AG09309 (cell line): ENCODE data around the gene DSTN.

Experiments
- DNase-seq: peaks from one replicate; pipeline ENCODE4 v3.0.0-alpha.2; 2010; ENCODE audit warnings: low read depth
- H3K4me3 ChIP-seq: 2 replicates; pipeline ENCODE4 v1.5.1; 2011; ENCODE audit warnings: mild to moderate bottlenecking, low read depth, low read length, moderate library complexity; ENCODE audit not compliant: control insufficient read depth
- TF ChIP-seq, protein P1 (sequence below): IDR thresholded peaks from 2 replicates; pipeline ENCODE4 v1.5.1; 2011; ENCODE audit warnings: mild to moderate bottlenecking, low read depth, low read length, inconsistent platforms; ENCODE audit not compliant: insufficient read depth, control insufficient read depth; ENCODE audit errors: missing control alignments

Gene DSTN

DNA sequence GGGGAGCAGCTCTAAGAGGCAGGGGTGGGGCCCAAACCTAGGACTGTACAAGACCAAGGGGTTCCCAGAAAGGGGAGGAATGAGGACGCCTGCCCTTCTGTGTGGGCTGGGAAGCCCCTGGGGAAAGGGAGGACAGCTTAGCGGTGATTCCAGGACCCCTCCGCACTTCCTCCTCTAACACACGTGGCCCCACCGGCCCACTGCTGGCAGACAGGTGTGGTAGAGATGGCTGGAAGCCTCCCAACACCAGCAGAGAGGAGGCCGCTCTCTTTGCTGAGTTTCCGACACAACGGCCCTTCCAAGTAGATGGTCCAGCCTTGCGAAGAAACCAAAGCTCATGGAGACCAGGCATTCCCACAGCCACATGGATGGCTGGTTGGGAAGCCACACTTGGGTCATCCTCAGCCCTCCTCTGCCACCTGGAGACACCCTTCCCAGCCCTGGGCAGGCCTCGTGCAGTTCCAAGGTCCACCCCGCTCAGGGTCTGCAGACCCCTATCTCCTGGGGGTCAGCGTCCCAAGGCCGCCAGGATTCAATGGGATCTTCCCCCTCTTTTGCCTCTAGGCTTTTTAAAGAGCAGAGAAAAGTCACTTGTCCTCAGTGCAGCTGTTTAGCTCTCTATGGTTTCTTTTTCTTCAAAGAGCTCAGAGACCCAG, 68.2 kb downstream of the DSTN start:
- DNase-seq, result no peak
- H3K4me3 ChIP-seq, result no peak overlapping the region
- TF ChIP-seq, protein P1, sequence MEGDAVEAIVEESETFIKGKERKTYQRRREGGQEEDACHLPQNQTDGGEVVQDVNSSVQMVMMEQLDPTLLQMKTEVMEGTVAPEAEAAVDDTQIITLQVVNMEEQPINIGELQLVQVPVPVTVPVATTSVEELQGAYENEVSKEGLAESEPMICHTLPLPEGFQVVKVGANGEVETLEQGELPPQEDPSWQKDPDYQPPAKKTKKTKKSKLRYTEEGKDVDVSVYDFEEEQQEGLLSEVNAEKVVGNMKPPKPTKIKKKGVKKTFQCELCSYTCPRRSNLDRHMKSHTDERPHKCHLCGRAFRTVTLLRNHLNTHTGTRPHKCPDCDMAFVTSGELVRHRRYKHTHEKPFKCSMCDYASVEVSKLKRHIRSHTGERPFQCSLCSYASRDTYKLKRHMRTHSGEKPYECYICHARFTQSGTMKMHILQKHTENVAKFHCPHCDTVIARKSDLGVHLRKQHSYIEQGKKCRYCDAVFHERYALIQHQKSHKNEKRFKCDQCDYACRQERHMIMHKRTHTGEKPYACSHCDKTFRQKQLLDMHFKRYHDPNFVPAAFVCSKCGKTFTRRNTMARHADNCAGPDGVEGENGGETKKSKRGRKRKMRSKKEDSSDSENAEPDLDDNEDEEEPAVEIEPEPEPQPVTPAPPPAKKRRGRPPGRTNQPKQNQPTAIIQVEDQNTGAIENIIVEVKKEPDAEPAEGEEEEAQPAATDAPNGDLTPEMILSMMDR, result no peak

DNA sequence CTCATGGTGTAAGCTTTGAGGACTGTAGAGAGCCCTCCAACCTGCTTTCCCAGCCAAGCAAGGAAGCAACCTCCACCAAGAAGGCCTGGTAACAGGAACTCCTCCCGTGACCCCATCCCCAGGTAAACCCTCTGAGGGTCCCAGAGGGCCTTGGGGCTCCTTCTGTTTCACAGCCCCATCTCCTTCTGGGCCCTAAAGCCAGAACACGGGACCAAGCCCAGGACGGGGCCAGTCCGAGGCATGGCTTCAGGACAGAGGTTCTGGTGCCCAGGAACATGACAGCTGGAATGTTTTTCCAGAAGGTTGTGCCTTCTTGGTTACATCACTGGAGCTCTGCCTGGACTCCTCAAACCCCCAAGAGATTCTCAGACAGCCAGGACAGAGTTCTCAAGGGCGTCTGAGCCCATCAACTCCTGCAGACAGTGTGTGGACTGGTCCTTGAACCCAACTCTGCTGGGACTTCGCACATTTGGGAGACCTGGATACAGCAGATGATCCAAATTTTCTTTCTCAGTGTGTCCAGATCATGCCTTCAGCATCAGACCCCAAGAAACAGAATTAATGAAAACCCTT, 69.0 kb downstream of the DSTN start:
- H3K4me3 ChIP-seq, result no peak overlapping the region
- TF ChIP-seq, protein P1, result no peak
- DNase-seq, result no peak

DNA sequence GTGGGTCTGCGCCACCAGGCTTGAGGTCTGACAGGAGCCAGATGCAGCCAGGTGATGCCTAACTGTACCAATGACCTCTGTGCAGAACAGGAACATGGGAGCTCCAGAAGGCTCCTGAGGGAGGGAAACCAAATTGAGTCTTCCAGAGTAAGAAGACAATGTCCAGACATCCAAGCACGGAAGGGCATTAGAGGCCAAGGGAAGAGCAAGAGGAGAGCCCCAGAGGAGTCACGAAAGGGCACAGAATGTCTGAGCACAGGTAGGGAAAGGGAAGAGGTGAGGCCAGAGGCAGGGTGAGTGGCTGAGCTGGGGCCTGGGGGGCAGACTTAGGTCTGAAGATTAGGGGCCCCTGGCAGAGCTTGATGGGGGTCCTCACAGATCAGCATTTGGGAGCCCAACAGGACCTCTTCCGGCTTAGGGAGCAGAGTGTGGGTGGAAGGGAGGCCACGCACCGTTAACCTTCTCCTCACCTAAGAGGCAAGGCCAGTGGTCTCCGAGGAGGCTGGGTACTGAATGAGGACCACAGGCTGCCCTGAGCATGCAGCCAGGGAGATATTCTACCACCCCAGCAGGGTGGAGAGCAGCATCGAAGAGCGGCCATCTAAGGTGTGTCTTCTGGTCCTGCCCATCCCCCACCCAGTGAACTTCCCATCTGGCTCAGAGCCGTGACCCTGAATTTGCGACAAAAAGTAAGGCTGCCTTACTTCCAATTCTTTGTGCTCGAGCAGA, 70.4 kb downstream of the DSTN start:
- DNase-seq, result no peak
- TF ChIP-seq, protein P1, result no peak

DNA sequence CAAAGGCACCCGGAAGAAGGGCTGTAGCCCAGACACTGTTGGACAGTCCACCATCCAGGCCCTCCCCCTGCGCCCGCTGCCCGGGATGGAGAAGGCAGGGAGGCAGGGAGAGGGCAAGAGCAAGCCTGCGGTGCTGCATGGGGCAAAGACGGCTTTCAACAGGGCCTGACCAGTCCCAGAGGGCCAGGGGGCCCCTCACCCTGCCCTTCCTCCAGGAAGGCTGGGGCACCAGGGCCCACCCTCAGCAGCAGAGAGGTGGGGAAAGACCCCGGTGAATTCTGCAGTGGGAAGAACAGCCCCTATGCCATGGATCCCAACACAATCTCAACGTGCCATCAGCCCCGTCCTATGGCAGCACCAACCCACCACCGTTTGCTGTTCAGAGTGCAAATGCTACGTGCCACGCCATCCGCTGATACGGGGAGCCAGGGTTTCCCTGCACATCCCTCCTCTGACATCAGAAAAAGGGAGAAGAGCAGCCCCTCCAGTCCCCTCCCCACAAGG, 71.1 kb downstream of the DSTN start:
- no peak for DNase-seq
- H3K4me3 ChIP-seq, result no peak overlapping the region
- TF ChIP-seq, protein P1, result no peak

More for the DNA sequence above, 70.4 kb downstream of the DSTN start:
- H3K4me3 ChIP-seq, result no peak overlapping the region

DNA sequence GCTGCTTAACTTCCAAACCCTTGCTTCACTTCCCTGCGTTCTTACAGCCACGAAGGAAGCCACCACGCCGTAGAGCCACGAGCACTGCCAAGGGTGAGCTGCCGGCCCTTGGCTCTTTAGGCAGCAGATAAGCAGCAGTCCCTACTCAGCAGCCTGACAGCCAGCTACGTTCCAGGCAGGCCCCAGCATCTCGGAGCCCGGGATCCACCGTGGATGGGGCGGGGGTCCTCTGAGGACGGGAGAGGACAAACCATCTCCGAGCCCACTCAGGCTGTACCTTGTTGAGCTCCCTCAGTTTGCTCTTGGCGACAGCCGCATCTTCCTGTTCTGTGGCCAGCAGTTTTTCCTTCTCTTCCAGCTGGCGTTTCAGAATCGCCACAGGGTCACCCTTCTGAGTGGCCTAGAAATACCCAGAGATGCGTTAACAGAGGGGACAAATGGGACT, 71.7 kb downstream of the DSTN start:
- no peak overlapping the region for H3K4me3 ChIP-seq
- no peak for DNase-seq
- TF ChIP-seq, protein P1, result no peak

DNA sequence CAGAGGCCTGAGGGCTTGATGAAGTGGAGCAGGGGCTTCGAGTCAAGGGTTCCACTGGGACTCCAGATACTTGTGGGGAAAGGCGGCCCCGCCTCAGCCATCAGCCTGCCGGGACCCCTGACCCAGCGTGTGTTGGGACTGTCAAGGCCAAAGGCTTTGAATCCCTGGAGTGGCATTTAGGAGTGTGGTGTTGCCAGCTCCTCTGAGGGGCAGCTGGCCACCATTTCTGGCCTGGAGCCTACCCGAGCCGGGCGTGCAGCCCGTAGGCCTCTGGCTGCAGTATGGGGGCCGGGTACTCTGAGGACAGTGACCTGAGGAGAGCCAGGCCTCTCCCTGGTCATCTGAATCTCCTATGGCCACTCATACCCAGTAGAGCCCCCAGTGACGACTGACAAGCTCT, 72.1 kb downstream of the DSTN start:
- no peak overlapping the region for H3K4me3 ChIP-seq
- TF ChIP-seq, protein P1, result no peak
- no peak for DNase-seq
